ENCODE results near the gene DNAAF5.

The DNAAF5 gene

DNA sequence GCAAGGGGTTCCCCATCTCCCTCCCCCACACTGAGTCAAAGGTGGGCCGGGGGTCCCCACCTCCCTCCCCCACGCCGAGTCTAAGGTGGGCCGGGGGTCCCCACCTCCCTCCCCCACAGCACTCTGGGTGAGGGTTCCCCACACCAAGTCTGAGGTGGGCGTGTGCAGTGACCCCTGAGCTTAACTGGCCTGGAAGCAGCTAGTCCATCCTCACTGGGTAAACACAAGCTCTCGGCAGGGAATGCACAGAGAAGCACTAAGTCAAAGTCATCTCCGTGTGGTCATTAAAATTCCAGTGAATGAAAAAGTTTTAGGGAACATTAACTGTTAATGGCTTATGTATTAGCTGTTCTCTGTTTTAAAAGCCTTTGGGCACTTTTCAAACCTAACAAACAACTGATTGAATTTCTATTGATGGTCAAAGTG is 44.3 kb downstream of the DNAAF5 start:
- DNase-seq = no peak
- Histone ChIP-seq H3K27ac (peak overlapping the region; percentile 69 to 75), H3K4me3 (peak overlapping the region in 1 of 2 donors; percentile 5), H3K9me3 (no peaks in the 10 kb centered on the region), H3K36me3 (peaks cover 5 to 76% (median 34%) of the 10 kb centered on the region in 3 donors), H3K4me1 (peaks cover 0 to 23% (median 18%) of the 10 kb centered on the region in 4 donors), H3K27me3 (no peaks in the 10 kb centered on the region)
- TF ChIP-seq, protein P1, sequence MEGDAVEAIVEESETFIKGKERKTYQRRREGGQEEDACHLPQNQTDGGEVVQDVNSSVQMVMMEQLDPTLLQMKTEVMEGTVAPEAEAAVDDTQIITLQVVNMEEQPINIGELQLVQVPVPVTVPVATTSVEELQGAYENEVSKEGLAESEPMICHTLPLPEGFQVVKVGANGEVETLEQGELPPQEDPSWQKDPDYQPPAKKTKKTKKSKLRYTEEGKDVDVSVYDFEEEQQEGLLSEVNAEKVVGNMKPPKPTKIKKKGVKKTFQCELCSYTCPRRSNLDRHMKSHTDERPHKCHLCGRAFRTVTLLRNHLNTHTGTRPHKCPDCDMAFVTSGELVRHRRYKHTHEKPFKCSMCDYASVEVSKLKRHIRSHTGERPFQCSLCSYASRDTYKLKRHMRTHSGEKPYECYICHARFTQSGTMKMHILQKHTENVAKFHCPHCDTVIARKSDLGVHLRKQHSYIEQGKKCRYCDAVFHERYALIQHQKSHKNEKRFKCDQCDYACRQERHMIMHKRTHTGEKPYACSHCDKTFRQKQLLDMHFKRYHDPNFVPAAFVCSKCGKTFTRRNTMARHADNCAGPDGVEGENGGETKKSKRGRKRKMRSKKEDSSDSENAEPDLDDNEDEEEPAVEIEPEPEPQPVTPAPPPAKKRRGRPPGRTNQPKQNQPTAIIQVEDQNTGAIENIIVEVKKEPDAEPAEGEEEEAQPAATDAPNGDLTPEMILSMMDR (IDR thresholded peaks at IDR 0.05) = no peak
- intact Hi-C loops (cut with DNase I; ENCODE audit: low total_unique reads) = loop anchor here (10.0 kb wide), 1 partner anchor 256 kb away; the partner anchor contains the start of gene PDGFA

DNA sequence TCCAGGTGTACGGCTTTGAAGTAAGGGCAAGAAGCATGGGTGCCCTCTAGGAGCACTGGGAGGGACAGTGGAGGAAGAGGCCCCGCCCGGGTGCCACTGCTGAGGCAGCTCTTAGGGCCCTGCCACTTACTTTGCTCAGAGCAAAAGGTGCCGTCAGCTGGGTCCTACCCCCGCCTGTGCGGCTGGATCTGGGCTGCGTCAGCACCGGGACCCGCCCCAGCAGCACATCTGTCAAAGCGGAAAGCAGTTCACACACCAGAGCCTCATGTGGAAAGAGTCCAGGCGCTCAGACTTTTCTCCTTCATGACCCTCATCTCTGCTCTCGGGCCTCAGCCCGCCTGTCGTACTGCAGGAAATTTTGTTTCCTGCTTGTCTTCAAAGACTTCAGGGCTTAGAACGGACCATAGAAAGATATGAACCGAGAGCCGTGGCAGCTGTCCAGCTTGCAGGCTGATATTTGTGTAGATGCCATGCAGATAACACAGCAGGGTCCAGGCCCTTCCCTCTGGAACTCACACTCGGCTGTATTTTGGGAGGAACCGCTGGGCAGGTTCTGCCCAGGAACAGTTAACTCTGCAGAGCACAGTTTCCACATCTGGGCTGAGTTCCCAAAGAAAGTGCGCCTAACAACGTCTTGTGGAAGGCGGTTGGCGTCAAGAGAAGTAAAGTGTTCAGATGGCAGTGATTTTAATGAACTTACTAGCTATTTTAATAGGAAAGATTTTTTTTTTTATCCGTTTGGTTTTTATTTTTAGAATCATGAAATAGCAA is 44.9 kb downstream of the DNAAF5 start:
- peak; percentile 51 to 92 for DNase-seq
- Histone ChIP-seq H3K27me3 (no peaks in the 10 kb centered on the region), H3K4me3 (peak overlapping the region in 1 of 2 donors; percentile 5), H3K27ac (peak overlapping the region; percentile 69 to 75), H3K4me1 (peaks cover 0 to 23% (median 18%) of the 10 kb centered on the region in 4 donors), H3K9me3 (no peaks in the 10 kb centered on the region), H3K36me3 (peaks cover 4 to 76% (median 31%) of the 10 kb centered on the region in 3 donors)
- intact Hi-C loops (cut with DNase I; ENCODE audit: low total_unique reads) = loop anchor here (10.0 kb wide), 1 partner anchor 257 kb away; the partner anchor contains the start of gene PDGFA
- TF ChIP-seq, protein P1 (IDR thresholded peaks at IDR 0.05) = no peak

DNA sequence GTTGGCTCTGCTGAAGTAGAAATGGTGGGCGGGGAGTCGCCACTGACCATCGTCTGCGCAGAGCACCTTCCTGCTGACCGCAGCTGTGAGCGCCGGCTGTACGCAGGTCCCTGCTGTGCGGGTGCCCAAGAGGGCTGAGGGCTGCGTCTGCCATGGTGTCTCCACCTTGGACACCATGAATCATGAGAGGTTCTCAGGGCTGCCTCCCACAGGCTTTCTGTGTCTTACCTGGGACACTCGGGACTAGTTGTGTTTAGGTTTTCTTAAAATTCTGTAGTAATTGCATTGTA is 45.5 kb downstream of the DNAAF5 start:
- H3K9me3 ChIP-seq = no peaks in the 10 kb centered on the region
- H3K4me3 ChIP-seq = peak overlapping the region in 1 of 2 donors; percentile 5
- no peaks in the 10 kb centered on the region for H3K27me3 ChIP-seq
- TF ChIP-seq, protein P1 (IDR thresholded peaks at IDR 0.05) = no peak
- H3K27ac ChIP-seq = peak overlapping the region; percentile 69 to 75
- DNase-seq = no peak
- H3K36me3 ChIP-seq = peaks cover 0 to 76% (median 33%) of the 10 kb centered on the region in 3 donors
- H3K4me1 ChIP-seq = peaks cover 0 to 23% (median 18%) of the 10 kb centered on the region in 4 donors
- intact Hi-C loops (cut with DNase I; ENCODE audit: low total_unique reads) = loop anchor here (10.0 kb wide), 1 partner anchor 257 kb away; the partner anchor contains the start of gene PDGFA

DNA sequence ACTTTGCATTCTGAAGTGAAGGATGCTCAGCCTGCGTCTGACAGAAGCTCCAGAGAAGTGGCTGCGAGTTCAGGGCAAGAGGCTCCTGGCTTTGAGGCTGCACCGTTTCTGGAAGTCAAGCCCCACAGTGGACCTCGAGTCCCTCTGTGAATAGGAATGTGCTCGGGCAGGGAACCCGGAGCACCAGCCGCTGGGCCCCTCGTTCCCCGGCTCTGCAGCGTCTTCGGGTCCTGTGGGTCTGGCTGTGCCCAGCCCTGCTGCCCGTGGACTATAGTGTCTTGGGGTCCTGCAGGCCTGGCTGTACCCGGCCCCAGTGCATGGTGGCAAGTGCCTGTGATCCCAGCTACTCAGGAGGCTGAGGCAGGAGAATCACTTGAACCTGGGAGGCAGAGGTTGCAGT is 45.9 kb downstream of the DNAAF5 start:
- DNase-seq = no peak
- Histone ChIP-seq H3K9me3 (no peaks in the 10 kb centered on the region), H3K27me3 (no peaks in the 10 kb centered on the region), H3K36me3 (peaks cover 0 to 75% (median 33%) of the 10 kb centered on the region in 3 donors), H3K27ac (peak overlapping the region; percentile 69 to 75), H3K4me1 (peaks cover 0 to 23% (median 18%) of the 10 kb centered on the region in 4 donors), H3K4me3 (no peak overlapping the region)
- intact Hi-C loops (cut with DNase I; ENCODE audit: low total_unique reads) = loop anchor here (10.0 kb wide), 1 partner anchor 258 kb away; the partner anchor contains the start of gene PDGFA
- TF ChIP-seq, protein P1 (IDR thresholded peaks at IDR 0.05) = no peak

DNA sequence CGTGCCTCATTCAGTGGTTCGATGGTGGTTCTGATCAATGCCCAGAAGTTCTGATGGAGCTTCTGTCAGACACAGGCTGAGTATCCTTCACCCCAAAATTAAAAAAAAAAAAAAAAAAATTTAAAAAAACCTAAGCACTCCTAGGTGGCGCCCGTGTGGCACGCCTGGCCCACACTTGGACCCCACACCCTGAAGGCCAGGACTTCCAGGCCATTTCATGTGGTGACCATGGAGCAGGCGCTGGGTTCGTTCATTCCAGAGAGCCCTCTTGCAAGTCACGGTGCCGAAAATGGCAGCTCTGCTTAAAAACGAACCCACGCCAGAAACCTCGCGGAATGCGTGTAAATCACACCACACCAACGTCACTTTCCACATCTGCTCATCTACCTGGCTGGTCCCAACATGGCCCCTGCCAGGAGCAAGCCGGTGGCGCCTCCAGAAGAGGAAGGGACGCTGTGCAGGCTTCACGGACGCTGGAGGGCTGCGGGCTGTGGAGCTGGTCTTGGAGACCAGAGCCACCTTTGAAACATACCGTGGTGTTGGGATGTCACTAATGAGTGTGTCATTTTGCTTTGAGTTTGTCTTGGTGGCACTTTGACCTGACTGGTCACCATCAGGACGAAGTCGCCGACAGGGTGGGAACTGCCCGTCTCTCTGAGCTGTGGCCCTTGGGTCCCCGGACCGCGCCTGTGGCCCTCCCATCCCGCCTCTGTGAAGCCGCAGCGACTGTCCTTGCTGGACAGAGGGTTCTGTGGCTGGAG is 46.5 kb downstream of the DNAAF5 start:
- intact Hi-C loops (cut with DNase I; ENCODE audit: low total_unique reads) = loop anchor here (10.0 kb wide), 1 partner anchor 258 kb away; the partner anchor contains the start of gene PDGFA
- Histone ChIP-seq H3K27me3 (no peaks in the 10 kb centered on the region), H3K4me1 (peaks cover 0 to 23% (median 18%) of the 10 kb centered on the region in 4 donors), H3K4me3 (no peak overlapping the region), H3K36me3 (peaks cover 0 to 72% (median 33%) of the 10 kb centered on the region in 3 donors), H3K27ac (peak overlapping the region in 1 of 2 donors; percentile 69), H3K9me3 (no peaks in the 10 kb centered on the region)
- DNase-seq = no peak
- TF ChIP-seq, protein P1 (IDR thresholded peaks at IDR 0.05) = no peak
